ENCODE measurements around the gene ZFP3.
A peak's percentile ranks its signal among the peaks of the same experiment; 100 is the strongest.
"Not testable (repeated sequence)": the region's sequence is repeated elsewhere in the genome, so short reads cannot be mapped to it uniquely, and the experiment has no call there.

ZFP3 gene

DNA sequence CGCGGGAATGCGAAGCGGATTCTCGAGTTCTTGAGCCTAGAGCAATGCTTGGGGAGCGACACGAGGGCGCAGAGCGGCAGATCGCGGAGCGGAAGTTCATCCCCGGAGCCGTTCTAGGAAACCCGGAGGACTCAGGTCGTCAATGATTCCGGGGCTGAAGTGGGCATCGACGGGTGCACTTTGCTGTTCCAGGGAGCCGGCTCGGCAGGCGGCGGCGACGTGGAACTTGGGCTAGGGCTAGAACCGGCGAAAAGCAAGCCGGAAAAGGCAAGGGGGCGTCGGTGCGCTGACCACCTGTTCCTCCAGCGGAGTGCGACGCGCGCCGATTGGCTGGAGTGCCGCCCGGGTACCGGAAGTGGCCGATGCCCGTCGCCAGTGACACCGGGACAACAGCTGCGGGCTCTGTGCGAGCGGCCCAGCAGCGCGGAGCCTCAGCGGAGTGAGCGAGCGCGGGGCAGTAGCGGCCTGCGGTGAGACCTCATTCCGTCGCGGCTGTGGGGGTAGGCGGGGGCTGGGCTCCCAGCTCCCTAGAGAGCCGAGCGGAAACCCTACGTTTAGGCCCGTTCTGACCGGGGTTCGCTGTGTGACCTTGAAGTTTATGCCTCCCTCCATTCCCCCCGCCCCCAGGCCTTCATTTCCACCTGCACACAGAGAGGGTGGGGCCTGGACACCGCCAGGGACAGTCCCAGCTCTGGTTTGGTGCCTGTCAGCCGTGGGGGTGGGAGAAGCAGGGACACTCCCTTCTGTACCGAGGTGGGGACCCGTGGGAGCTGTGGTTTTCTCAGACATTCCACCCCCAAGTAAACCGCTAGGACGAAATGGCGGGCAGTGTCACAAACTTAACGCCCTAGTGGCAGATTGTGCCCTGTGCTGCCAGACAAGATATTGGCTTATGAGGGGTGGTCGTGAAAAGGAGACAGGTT lies at the start of gene ZFP3:
Gene ZFP3 (plus strand): TSS at position 362 of the 923 bp plus-strand sequence. CDS start 13,038 bp downstream, outside the sequence.
- DNase-seq (ENCODE audit: low spot score) (peak; percentile 74), ATAC-seq (ENCODE audit: low read depth) (peak; percentile 90)
- Histone ChIP-seq H3K36me3 (ENCODE audit: low read depth) (no peaks in the 10 kb centered on the region), H3K4me1 (ENCODE audit: insufficient read depth, poor library complexity, severe bottlenecking) (no peaks in the 10 kb centered on the region), H3K27ac (ENCODE audit: poor library complexity, severe bottlenecking) (peak within 1 kb of the TSS; percentile 4), H3K27me3 (ENCODE audit: insufficient read depth, poor library complexity, severe bottlenecking) (no peaks in the 10 kb centered on the region), H3K9me3 (ENCODE audit: severe bottlenecking) (no peaks in the 10 kb centered on the region), H3K4me3 (ENCODE audit: severe bottlenecking) (peak within 1 kb of the TSS; percentile 47)
- TF ChIP-seq CTCF (IDR thresholded peaks at IDR 0.05; ENCODE audit: poor library complexity, severe bottlenecking): no peak

- H3K36me3 ChIP-seq (ENCODE audit: low read depth); H3K27ac ChIP-seq (ENCODE audit: poor library complexity, severe bottlenecking); H3K27me3 ChIP-seq (ENCODE audit: insufficient read depth, poor library complexity, severe bottlenecking); H3K4me3 ChIP-seq (ENCODE audit: severe bottlenecking); H3K9me3 ChIP-seq (ENCODE audit: severe bottlenecking); DNase-seq (ENCODE audit: low spot score); H3K4me1 ChIP-seq (ENCODE audit: insufficient read depth, poor library complexity, severe bottlenecking); ATAC-seq (ENCODE audit: low read depth): not testable (repeated sequence)
These were observed 48.1 kb upstream of the ZFP3 start for GRCh38 chr17:5030168-5030567.

DNA sequence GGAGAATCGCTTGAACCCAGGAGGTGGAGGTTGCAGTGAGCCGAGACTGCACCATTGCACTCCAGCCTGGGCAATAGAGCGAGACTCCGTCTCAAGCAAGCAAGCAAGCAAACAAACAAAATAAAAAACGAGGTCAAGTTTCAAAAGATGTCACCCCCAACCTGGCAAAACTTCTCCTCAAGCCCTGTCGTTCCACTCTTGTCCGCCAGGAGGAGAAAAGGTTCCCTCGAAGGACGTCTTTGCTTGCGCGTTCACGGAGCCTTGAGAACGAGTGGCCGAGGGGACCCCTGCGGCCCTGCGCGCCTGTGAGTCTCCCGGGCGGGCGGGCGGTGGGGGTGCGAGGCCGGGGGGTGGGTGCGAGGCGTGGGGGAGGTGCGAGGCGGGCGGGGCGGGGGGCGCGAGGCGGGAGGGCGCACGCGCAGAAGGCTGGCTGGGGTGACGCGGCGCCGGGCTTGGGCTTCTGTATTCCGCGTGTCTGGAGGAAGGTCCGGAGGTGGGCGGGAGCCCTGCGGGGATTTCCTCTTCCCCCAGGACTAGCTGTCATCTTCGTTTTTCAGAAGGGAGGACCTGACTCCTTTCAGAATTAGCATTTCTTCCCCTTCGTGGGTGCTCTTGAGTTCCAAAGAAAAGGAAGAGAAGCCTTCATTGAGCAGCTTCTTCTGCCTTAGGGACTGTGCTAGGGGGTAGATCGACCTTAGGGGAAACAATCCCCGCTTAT lies 46.7 kb upstream of the ZFP3 start:
- DNase-seq (ENCODE audit: low spot score) (no peak), ATAC-seq (ENCODE audit: low read depth) (peak; percentile 60)
- peak; percentile 70 for TF ChIP-seq CTCF (IDR thresholded peaks at IDR 0.05; ENCODE audit: poor library complexity, severe bottlenecking)
- H3K27ac ChIP-seq (ENCODE audit: poor library complexity, severe bottlenecking): no peak overlapping the region
- H3K4me1 ChIP-seq (ENCODE audit: insufficient read depth, poor library complexity, severe bottlenecking): no peaks in the 10 kb centered on the region
- no peaks in the 10 kb centered on the region for H3K36me3 ChIP-seq (ENCODE audit: low read depth)
- H3K4me3 ChIP-seq (ENCODE audit: severe bottlenecking): peak overlapping the region; percentile 20
- no peaks in the 10 kb centered on the region for H3K9me3 ChIP-seq (ENCODE audit: severe bottlenecking)
- no peaks in the 10 kb centered on the region for H3K27me3 ChIP-seq (ENCODE audit: insufficient read depth, poor library complexity, severe bottlenecking)

DNA sequence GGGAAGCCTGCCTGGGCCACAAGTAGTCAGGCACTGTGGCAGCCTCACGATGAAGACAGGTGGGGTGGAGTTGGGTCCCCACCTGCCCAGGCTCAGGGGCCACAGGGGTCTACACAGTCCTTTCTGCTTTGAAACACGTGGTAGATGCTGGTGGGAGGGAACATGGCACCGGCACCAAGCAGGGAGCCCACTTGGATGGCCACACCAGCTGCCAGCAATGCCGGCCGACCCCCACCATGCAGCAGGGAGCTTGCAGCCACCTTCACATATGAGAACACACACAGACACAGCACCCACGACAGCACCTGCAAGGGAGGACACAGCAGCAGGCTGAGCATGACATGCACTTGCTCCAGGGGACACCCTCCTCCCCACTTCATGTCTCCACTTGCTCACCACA lies 45.4 kb upstream of the ZFP3 start:
- DNase-seq (ENCODE audit: low spot score): no peak
- Histone ChIP-seq H3K27me3 (ENCODE audit: insufficient read depth, poor library complexity, severe bottlenecking) (no peaks in the 10 kb centered on the region), H3K36me3 (ENCODE audit: low read depth) (no peaks in the 10 kb centered on the region), H3K9me3 (ENCODE audit: severe bottlenecking) (no peaks in the 10 kb centered on the region), H3K4me1 (ENCODE audit: insufficient read depth, poor library complexity, severe bottlenecking) (no peaks in the 10 kb centered on the region), H3K27ac (ENCODE audit: poor library complexity, severe bottlenecking) (no peak overlapping the region), H3K4me3 (ENCODE audit: severe bottlenecking) (no peak overlapping the region)
- no peak for TF ChIP-seq CTCF (IDR thresholded peaks at IDR 0.05; ENCODE audit: poor library complexity, severe bottlenecking)
- no peak for ATAC-seq (ENCODE audit: low read depth)

- Histone ChIP-seq H3K9me3 (ENCODE audit: severe bottlenecking) (no peaks in the 10 kb centered on the region), H3K4me3 (ENCODE audit: severe bottlenecking) (no peak overlapping the region), H3K36me3 (ENCODE audit: low read depth) (no peaks in the 10 kb centered on the region), H3K4me1 (ENCODE audit: insufficient read depth, poor library complexity, severe bottlenecking) (no peaks in the 10 kb centered on the region), H3K27me3 (ENCODE audit: insufficient read depth, poor library complexity, severe bottlenecking) (no peaks in the 10 kb centered on the region), H3K27ac (ENCODE audit: poor library complexity, severe bottlenecking) (no peak overlapping the region)
- no peak for ATAC-seq (ENCODE audit: low read depth)
- no peak for TF ChIP-seq CTCF (IDR thresholded peaks at IDR 0.05; ENCODE audit: poor library complexity, severe bottlenecking)
- no peak for DNase-seq (ENCODE audit: low spot score)
These were observed 44.8 kb upstream of the ZFP3 start for GRCh38 chr17:5033352-5034015.

Measured in RWPE2 (cell line).